ENCODE measurements around the gene FBN1.

FBN1 gene

DNA sequence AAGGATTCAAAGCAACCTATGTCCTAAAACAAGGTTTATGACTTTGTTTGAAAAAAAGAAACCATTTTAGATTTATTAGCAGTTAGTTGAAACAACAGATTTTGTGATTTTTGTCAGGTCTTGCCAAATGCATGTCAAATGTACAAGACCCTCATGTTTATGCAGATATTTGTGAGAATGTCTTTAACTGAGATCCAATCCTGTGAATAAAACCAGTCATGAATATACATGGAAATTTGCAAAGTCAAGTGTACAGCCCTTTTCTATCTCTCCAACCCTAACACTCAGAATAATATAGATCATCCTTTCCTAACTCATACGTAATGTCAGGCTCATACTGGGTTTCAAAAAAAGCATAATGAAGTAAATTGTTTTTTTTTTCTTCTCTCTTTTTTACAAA, 237.9 kb downstream of the FBN1 start:
- DNase-seq, result no peak
- TF ChIP-seq POLR2A (IDR thresholded peaks at IDR 0.05; ENCODE audit: low read length), result no peak
- no peak for TF ChIP-seq GATA1 (IDR thresholded peaks at IDR 0.05; ENCODE audit: low read depth, low read length)

DNA sequence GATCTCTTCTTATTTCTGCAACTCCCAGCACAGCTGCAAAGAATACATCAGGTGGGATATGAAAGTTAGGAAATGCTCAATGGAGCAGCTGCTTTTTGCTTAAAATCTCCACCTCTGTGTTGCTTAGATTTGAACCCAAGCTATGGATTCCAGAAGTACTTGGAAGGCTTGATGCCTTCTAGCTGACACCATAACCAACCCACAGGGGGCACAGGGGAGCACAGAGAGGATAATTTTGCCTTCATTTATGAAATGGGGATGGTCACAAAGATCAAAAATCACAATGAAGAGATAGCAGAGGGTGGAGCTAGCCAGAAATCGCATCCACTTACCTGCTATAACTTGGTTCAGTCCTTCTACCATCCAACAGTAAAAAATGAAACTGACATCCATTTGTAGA, 238.6 kb downstream of the FBN1 start:
- TF ChIP-seq POLR2A (IDR thresholded peaks at IDR 0.05; ENCODE audit: low read length), result no peak
- no peak for TF ChIP-seq GATA1 (IDR thresholded peaks at IDR 0.05; ENCODE audit: low read depth, low read length)
- peak; percentile 25 to 39 for DNase-seq

DNA sequence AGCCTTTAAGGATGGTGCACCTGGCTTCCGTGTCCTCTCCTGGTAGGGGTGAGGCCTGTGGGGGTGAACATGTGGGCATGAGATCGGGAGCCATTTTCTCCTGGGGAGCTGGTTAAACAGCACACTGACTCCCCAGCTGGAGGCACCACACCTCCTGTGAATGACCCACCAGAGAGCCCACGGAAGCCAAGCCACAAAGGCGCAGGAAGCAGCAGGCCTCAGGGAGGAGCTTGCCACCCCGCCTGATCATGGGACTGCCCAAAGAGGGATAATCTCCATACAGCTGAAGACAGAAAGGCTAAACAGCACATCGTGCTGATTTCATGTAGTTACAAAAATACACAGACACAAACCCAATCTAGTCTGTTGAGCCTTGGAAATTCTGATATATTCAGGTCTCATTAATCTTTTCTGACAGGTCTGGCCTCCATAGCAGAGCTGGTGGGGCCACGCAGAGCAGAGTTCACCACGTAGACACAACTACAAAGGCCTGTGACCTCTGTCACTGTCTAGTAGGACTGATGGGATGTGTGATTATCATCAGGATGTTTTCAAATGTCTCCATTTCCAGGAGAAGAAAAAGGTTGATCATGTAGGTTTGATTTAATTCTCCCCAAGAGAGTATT, 239.1 kb downstream of the FBN1 start:
- TF ChIP-seq POLR2A (IDR thresholded peaks at IDR 0.05; ENCODE audit: low read length) (no peak), GATA1 (IDR thresholded peaks at IDR 0.05; ENCODE audit: low read depth, low read length) (no peak)
- no peak for DNase-seq

- TF ChIP-seq POLR2A (IDR thresholded peaks at IDR 0.05; ENCODE audit: low read length), result no peak
- no peak for TF ChIP-seq GATA1 (IDR thresholded peaks at IDR 0.05; ENCODE audit: low read depth, low read length)
- DNase-seq, result no peak
Measured at GRCh38 chr15:48402427-48403177, 242.9 kb downstream of the FBN1 start.

- DNase-seq, result no peak
- no peak for TF ChIP-seq POLR2A (IDR thresholded peaks at IDR 0.05; ENCODE audit: low read length)
- no peak for TF ChIP-seq GATA1 (IDR thresholded peaks at IDR 0.05; ENCODE audit: low read depth, low read length)
Measured at GRCh38 chr15:48400086-48400485, 245.4 kb downstream of the FBN1 start.

DNA sequence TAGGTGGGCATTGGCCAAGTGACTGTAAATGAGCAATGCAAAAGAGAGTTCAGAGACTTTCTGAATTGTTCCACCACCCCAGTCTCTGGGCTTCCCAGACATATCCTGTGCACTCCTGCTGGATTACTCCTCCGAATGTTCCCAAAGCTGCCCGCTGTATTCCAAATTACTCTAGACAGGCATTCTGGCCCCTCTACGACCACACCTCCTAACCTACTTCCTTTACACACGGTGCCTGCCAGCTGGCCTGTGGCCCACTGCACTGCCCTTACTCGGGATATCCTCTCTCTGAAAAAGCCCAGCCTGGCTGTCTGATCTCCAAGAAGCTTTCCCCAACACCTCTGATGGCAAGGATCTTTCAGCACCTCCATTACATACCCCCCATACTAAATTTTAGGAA, 247.7 kb downstream of the FBN1 start:
- DNase-seq, result no peak
- no peak for TF ChIP-seq GATA1 (IDR thresholded peaks at IDR 0.05; ENCODE audit: low read depth, low read length)
- no peak for TF ChIP-seq POLR2A (IDR thresholded peaks at IDR 0.05; ENCODE audit: low read length)

DNA sequence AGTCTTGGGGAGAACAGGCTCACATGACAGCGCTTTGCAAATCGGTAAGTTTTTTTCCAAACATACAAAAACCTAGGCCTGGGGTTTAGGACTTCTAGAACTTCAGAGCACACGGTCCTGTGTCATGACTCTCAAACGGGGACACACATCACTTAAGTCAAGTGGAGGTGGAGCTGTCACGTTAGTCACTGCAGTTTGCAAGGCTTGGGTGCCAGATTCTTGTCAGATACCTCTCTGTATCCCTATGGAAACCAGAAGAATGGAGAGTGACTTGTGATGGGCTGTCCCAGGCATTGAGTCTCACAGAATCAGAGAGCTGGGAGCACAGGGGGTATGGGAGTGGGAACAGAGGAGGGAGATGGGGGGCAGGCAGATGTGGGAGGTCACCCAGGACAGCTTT, 249.5 kb downstream of the FBN1 start:
- TF ChIP-seq POLR2A (IDR thresholded peaks at IDR 0.05; ENCODE audit: low read length), result no peak
- TF ChIP-seq GATA1 (IDR thresholded peaks at IDR 0.05; ENCODE audit: low read depth, low read length), result no peak
- DNase-seq, result no peak

GRCh38 chr15:48395521-48396011, 249.9 kb downstream of the FBN1 start:
- TF ChIP-seq POLR2A (IDR thresholded peaks at IDR 0.05; ENCODE audit: low read length) (no peak), GATA1 (IDR thresholded peaks at IDR 0.05; ENCODE audit: low read depth, low read length) (no peak)
- no peak for DNase-seq

DNA sequence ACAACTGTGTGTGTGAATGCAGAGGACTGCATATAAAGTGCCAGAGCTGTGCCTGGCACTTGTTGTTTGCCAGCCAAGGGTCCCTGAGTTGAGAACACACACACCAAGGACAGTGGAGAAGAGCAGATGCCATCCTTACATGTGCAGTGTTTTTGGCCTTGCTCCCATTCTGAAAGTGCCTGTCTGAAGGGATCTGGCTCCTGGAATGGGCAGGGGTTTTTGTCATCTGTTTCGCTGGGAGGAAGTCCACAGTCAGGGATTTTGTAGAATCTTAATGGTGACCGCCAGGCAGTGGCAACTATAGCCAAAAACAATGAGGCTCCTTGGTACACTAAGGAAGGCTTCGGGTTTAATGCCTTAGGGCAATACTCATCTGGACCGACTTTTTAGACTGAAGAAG, 250.5 kb downstream of the FBN1 start:
- DNase-seq, result no peak
- TF ChIP-seq GATA1 (IDR thresholded peaks at IDR 0.05; ENCODE audit: low read depth, low read length), result no peak
- TF ChIP-seq POLR2A (IDR thresholded peaks at IDR 0.05; ENCODE audit: low read length), result no peak

DNA sequence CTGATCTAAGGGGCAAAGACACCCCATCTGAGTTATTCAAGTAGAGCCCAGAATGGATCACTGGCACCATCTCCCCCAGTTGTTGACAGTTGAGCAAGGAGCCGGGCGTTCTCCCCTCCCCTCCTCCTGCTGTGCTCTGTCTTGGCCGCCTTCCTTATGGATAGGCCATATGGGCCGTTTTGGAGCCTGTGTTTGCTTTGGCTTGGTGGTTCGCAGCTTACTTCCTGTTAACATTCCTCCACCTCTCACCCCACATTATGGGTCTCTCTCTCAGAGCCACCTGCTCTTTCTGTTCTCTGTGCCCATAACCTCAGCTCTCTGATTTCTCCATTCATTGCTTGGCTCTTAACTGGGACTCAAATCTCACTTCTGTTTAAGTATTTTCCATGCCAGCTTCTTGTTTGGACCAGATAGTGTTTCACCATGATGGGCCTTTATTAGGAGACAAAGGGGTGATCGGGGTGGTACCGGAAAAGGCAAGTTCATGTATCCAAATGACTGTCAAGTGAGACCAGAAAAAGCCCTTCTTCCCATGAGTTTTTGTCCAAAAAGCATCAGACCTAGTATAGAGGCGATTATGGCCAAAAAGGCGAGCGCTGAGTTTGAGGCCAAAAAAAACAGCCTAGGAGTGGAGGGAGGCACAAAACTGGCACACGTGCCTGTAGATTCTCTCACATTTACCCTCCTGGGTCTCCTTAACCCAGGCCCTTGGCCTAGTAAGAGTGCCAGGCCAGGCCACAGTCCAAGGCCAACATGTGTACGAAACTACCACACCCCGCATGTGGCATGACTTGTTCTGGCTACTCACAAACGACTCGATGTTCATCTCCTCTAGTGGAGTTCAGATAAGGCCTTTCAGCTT, 251.6 kb downstream of the FBN1 start:
- no peak for DNase-seq
- no peak for TF ChIP-seq POLR2A (IDR thresholded peaks at IDR 0.05; ENCODE audit: low read length)
- no peak for TF ChIP-seq GATA1 (IDR thresholded peaks at IDR 0.05; ENCODE audit: low read depth, low read length)

DNA sequence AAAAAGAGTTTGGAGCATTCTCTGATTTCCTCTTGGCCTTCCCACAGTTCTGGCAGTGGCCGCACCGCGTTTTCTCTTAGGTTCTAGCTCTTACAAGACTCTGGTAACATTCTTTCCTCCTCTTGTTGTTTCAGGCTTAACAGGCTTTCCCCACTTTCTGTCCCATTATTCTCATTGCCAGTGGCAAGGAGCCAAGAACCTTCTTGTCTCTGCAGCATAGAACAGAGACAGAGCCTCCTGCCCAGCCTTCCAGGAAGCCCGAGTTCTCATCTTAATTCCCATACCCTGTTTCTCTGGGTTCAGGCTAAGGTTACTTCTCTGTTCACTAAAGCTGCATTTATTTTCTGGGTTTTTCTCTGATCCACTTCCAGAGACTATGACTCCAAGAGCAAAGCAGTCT, 253.2 kb downstream of the FBN1 start:
- no peak for DNase-seq
- TF ChIP-seq GATA1 (IDR thresholded peaks at IDR 0.05; ENCODE audit: low read depth, low read length), result no peak
- TF ChIP-seq POLR2A (IDR thresholded peaks at IDR 0.05; ENCODE audit: low read length), result no peak

- no peak for DNase-seq
Measured at GRCh38 chr15:48391950-48392349, 253.6 kb downstream of the FBN1 start.

GRCh38 chr15:48389691-48390143, 255.8 kb downstream of the FBN1 start:
- no peak for DNase-seq
- TF ChIP-seq GATA1 (IDR thresholded peaks at IDR 0.05; ENCODE audit: low read depth, low read length), result no peak
- TF ChIP-seq POLR2A (IDR thresholded peaks at IDR 0.05; ENCODE audit: low read length), result no peak

More at GRCh38 chr15:48391950-48392349, 253.6 kb downstream of the FBN1 start:
- no peak for TF ChIP-seq GATA1 (IDR thresholded peaks at IDR 0.05; ENCODE audit: low read depth, low read length)
- no peak for TF ChIP-seq POLR2A (IDR thresholded peaks at IDR 0.05; ENCODE audit: low read length)

DNA sequence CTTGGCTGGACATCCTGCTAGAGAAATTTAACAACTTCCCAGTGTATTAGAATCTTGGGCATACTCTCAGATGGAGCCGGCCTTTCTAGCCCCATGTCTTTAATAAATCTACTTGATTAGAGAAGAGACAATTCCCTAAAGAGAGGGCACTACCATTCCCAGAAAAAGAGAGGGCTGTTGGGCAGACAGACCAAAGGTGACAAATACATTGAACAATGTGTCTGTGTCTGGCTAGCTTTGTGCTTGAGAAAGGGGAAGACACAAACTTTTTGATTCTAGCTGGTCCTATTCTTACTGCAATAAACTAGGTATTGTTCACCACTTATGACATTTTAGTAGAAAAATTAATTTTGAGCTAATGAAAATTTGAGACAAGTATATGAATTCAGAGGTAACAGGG, 256.6 kb downstream of the FBN1 start:
- TF ChIP-seq POLR2A (IDR thresholded peaks at IDR 0.05; ENCODE audit: low read length), result no peak
- no peak for DNase-seq
